Measurements from ENCODE around the gene SLC2A1.

- no peak for TF ChIP-seq CTCF (IDR thresholded peaks at IDR 0.05 in 8 of 11, conservative IDR thresholded peaks at IDR 0.05 in 3 of 11)
- TF ChIP-seq POLR2AphosphoS5 (IDR thresholded peaks at IDR 0.05), result no peak
Measured at GRCh38 chr1:42933610-42934491, 24.8 kb downstream of the SLC2A1 start.
